HepG2 (cell line): ENCODE data around the gene TTLL10. TPM values are rescaled to one million over a fixed set of nuclear protein-coding genes. Genes with fewer than 3 reads are reported as not detected.

Experiments
- ATAC-seq: fragments of 200-7000 bp; cut with Tn5 transposase; 3 replicates; pipeline ENCODE4 v1.9.1; 2020; ENCODE audit warnings: mild to moderate bottlenecking, moderate library complexity
- BruUV-seq: library from RNA; stranded (reverse); fragments of 400-500 nt; replicated peaks from 2 replicates; lab custom pipeline; 2021; lab: Mats Ljungman, UMichigan
- CTCF ChIA-PET: fragments of 300-600 bp; formaldehyde crosslinking; extraction: SDS; loops from one replicate; lab custom pipeline; 2021; ENCODE audit warnings: low total read pairs, inconsistent platforms, low intra/inter-chr PET ratio; lab: Yijun Ruan, JAX
- POLR2A ChIA-PET: fragments of 350-600 bp; sonication (Branson Sonifier 250); formaldehyde crosslinking; loops from one replicate; lab custom pipeline; 2020; ENCODE audit warnings: antibody characterized with exemption, inconsistent platforms; lab: Yijun Ruan, JAX
- DNase-seq: peaks from one replicate; pipeline ENCODE4 v3.0.0-alpha.2; 2015; ENCODE audit warnings: low spot score
- FAIRE-seq: peaks from 3 replicates; lab custom pipeline; 2011; peaks lifted over from hg19 to GRCh38; lab: Jason Lieb, UNC
- H2AFZ ChIP-seq: one replicate; pipeline ENCODE4 v1.6.1; 2011; ENCODE audit warnings: low read length, inconsistent platforms
- H3K27ac ChIP-seq: fragments of 300-600 bp; 3 replicates; pipeline ENCODE4 v1.8.0; 2011; ENCODE audit warnings: mixed run types, mild to moderate bottlenecking, mixed read lengths, low read length, inconsistent platforms; ENCODE audit not compliant: insufficient read depth; ENCODE audit errors: extremely low read length
- H3K27me3 ChIP-seq, 2 experiments: fragments of 200-600 bp in 1 of 2; 2 replicates in 1 of 2; 3 replicates in 1 of 2; pipeline versions ENCODE4 v1.6.0 to v1.8.0; 2011; ENCODE audit warnings: low read length in 2 of 2, mild to moderate bottlenecking in 2 of 2, moderate library complexity in 2 of 2, inconsistent platforms in 1 of 2; ENCODE audit not compliant: insufficient read depth in 2 of 2, control insufficient read depth in 1 of 2
- H3K36me3 ChIP-seq, 2 experiments: fragments of 200-600 bp in 1 of 2; replicated peaks in 1 of 2; 2 replicates in 1 of 2; 3 replicates in 1 of 2; pipeline versions ENCODE4 v1.5.1 to v1.8.0; 2011; ENCODE audit warnings: low read length in 2 of 2, inconsistent platforms in 1 of 2; ENCODE audit not compliant: insufficient read depth in 2 of 2, control insufficient read depth in 1 of 2
- H3K4me1 ChIP-seq: 2 replicates; pipeline ENCODE4 v1.5.1; 2012; ENCODE audit warnings: low read length, inconsistent platforms; ENCODE audit not compliant: insufficient read depth
- H3K4me2 ChIP-seq: 2 replicates; pipeline ENCODE4 v1.6.0; 2011; ENCODE audit warnings: low read depth, low read length, inconsistent platforms
- H3K4me3 ChIP-seq, 3 experiments: fragments of 200-600 bp in 1 of 3; sonication (generic), shearing (Covaris generic) in 1 of 3; replicated peaks in 1 of 3; 2 replicates each; pipeline ENCODE4 v1.5.1; 2011 to 2016; ENCODE audit warnings: low read length in 3 of 3, inconsistent platforms in 2 of 3, low read depth in 2 of 3, mild to moderate bottlenecking in 2 of 3, control low read depth in 1 of 3, mixed read lengths in 1 of 3; ENCODE audit not compliant: insufficient read depth in 1 of 3
- H3K79me2 ChIP-seq: one replicate; pipeline ENCODE4 v1.6.1; 2011; ENCODE audit warnings: low read length, inconsistent platforms; ENCODE audit not compliant: insufficient read depth
- H3K9ac ChIP-seq: 2 replicates; pipeline ENCODE4 v1.6.0; 2011; ENCODE audit warnings: mild to moderate bottlenecking, low read depth, low read length, inconsistent platforms; ENCODE audit not compliant: insufficient read depth
- H3K9me3 ChIP-seq: 2 replicates; pipeline ENCODE4 v1.5.1; 2012; ENCODE audit warnings: mild to moderate bottlenecking, low read length
- H4K20me1 ChIP-seq: 2 replicates; pipeline ENCODE4 v1.6.0; 2011; ENCODE audit warnings: inconsistent platforms, mild to moderate bottlenecking, low read length, moderate library complexity; ENCODE audit not compliant: insufficient read depth
- FOSL2 ChIP-seq: sonication (generic); formaldehyde crosslinking; IDR thresholded peaks from 2 replicates; pipeline ENCODE4 v1.4.0; 2020; ENCODE audit warnings: missing genetic modification reagents
- MAFK ChIP-seq, 2 experiments: IDR thresholded peaks in 1 of 2; conservative IDR thresholded peaks in 1 of 2; 2 replicates each; pipeline ENCODE4 v1.6.1; 2011; ENCODE audit warnings: improper control_type of control experiment in 2 of 2, low read length in 2 of 2
- NFIB ChIP-seq: sonication (generic); formaldehyde crosslinking; IDR thresholded peaks from 2 replicates; pipeline ENCODE4 v1.9.0; 2021; ENCODE audit warnings: missing genetic modification reagents, mild to moderate bottlenecking, borderline replicate concordance
- RBM22 ChIP-seq: fragments of 200-400 bp; formaldehyde crosslinking; optimal IDR thresholded peaks from 2 replicates; pipeline ENCODE3; 2017; ENCODE audit warnings: mild to moderate bottlenecking, low read length, moderate library complexity
- RERE ChIP-seq: IDR thresholded peaks from 2 replicates; pipeline ENCODE4 v1.6.1; 2016; ENCODE audit warnings: low read depth, missing genetic modification reagents, missing compliant biosample characterization
- SP1 ChIP-seq, 2 experiments: fragments of 450-650 bp in 1 of 2; sonication (generic) in 1 of 2; formaldehyde crosslinking in 1 of 2; IDR thresholded peaks; 2 replicates each; pipeline versions ENCODE4 v1.4.0 to v1.6.1; 2016 to 2020; ENCODE audit warnings: missing genetic modification reagents in 1 of 2
- TIGD3 ChIP-seq: sonication (generic); formaldehyde crosslinking; IDR thresholded peaks from 2 replicates; pipeline ENCODE4 v1.5.1; 2020; ENCODE audit warnings: mild to moderate bottlenecking, missing genetic modification reagents, borderline replicate concordance
- ZBTB42 ChIP-seq: sonication (generic); formaldehyde crosslinking; IDR thresholded peaks from 2 replicates; pipeline ENCODE4 v1.5.0; 2020; ENCODE audit warnings: mild to moderate bottlenecking, missing genetic modification reagents
- ZNF230 ChIP-seq: sonication (generic); formaldehyde crosslinking; IDR thresholded peaks from 2 replicates; pipeline ENCODE4 v1.4.0; 2020; ENCODE audit warnings: mild to moderate bottlenecking, missing genetic modification reagents
- ZXDC ChIP-seq: sonication (generic); formaldehyde crosslinking; IDR thresholded peaks from 2 replicates; pipeline ENCODE4 v1.5.0; 2020; ENCODE audit warnings: mild to moderate bottlenecking, missing genetic modification reagents
- WGBS: methylation state at CpG from one replicate; pipeline ENCODE4 v1.1.6; 2017; ENCODE audit warnings: low lambda C conversion rate; 5-methylcytosine and 5-hydroxymethylcytosine counted together
- in situ Hi-C: cut with HindIII; loops from 2 replicates; pipeline ENCODE4 v1.10.0; 2017; ENCODE audit warnings: low pct_unique_long_range_greater_than_20kb; ENCODE audit not compliant: extremely low pct_ligation_motif_present
- intact Hi-C: fragments of 100-400 bp; cut with micrococcal nuclease; formaldehyde crosslinking; loops from one replicate; pipeline ENCODE4 v1.10.0; 2022; ENCODE audit not compliant: unreplicated experiment
- polyA plus RNA-seq, 8 experiments: library from polyadenylated mRNA; depleted of rRNA in 3 of 8; stranded (reverse) in 7 of 8; unstranded in 1 of 8; fragments of >200 nt; fragmentation: Illumina TruSeq in 4 of 8; extraction: Trizol in 4 of 8; gene quantifications; 2 replicates each; pipeline versions ENCODE4 v1.2.1 to v1.2.3, GENCODE V29; 2011 to 2016; ENCODE audit warnings: low read depth in 4 of 8, missing spikeins in 1 of 8, mixed read lengths in 1 of 8; ENCODE audit not compliant: insufficient read depth in 1 of 8
- total RNA-seq, 5 experiments: library from RNA; depleted of rRNA; stranded (reverse); fragments of >200 nt; fragmentation: Illumina TruSeq; extraction: Trizol; gene quantifications; 2 replicates each; pipeline ENCODE4 v1.2.3, GENCODE V29; 2016; ENCODE audit warnings: low read depth in 1 of 5
- TF ChIP-seq, protein P1 (sequence below), 2 experiments: fragments of 450-650 bp in 1 of 2; sonication (generic) in 1 of 2; formaldehyde crosslinking; IDR thresholded peaks; 2 replicates each; pipeline versions ENCODE4 v1.5.0 to v1.8.0; 2020 to 2022; ENCODE audit warnings: mild to moderate bottlenecking in 1 of 2, missing genetic modification reagents in 1 of 2

TTLL10 gene
- total and polyA plus RNA-seq, 2 of the 13 experiments (the other 11 are each of a cell fraction or from before 2014, with no cell fraction given): not detected

- in situ Hi-C loops (no loop called here), intact Hi-C loops (no loop called here)
- ATAC-seq: no peak
- 94% methylated on average over 24 of the region's 24 CpGs for WGBS
- Histone ChIP-seq H2AFZ (no peak overlapping the region), H3K36me3 (peaks cover 30 to 62% of the 10 kb centered on the region in 2 experiments; a peak in 4 of 5 replicates), H3K79me2 (no peaks in the 10 kb centered on the region), H3K9ac (no peak overlapping the region), H4K20me1 (no peaks in the 10 kb centered on the region), H3K9me3 (no peaks in the 10 kb centered on the region), H3K27ac (no peak overlapping the region), H3K4me2 (no peak overlapping the region), H3K4me1 (no peaks in the 10 kb centered on the region), H3K27me3 (no peaks in the 10 kb centered on the region), H3K4me3 (no peak overlapping the region)
- CTCF ChIA-PET: no interaction called here
- BruUV-seq: no TSS peak
- FAIRE-seq: no peak
- TF ChIP-seq NFIB (no peak), SP1 (IDR thresholded peaks at IDR 0.05) (no peak), SP1 (CRISPR knock-in tag; IDR thresholded peaks at IDR 0.05) (no peak), ZXDC (no peak), RERE (CRISPR knock-in tag) (no peak), FOSL2 (CRISPR knock-in tag) (no peak), ZNF230 (no peak), MAFK (conservative IDR thresholded peaks at IDR 0.05 in 1 of 2, IDR thresholded peaks at IDR 0.05 in 1 of 2; ENCODE audit: low read length in 2 of 2) (no peak), TIGD3 (CRISPR knock-in tag) (no peak), ZBTB42 (CRISPR knock-in tag) (no peak), RBM22 (no peak)
- TF ChIP-seq, protein P1, sequence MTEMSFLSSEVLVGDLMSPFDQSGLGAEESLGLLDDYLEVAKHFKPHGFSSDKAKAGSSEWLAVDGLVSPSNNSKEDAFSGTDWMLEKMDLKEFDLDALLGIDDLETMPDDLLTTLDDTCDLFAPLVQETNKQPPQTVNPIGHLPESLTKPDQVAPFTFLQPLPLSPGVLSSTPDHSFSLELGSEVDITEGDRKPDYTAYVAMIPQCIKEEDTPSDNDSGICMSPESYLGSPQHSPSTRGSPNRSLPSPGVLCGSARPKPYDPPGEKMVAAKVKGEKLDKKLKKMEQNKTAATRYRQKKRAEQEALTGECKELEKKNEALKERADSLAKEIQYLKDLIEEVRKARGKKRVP (CRISPR knock-in tag; IDR thresholded peaks at IDR 0.05): no peak
- POLR2A ChIA-PET: no interaction called here
- DNase-seq: no peak
These were observed 46.5 kb downstream of the TTLL10 start for GRCh38 chr1:1220197-1220596.
